Stimulated activated CD8-positive, alpha-beta memory T cell treated with anti-CD3 and anti-CD28 coated beads, Interleukin-4, amount 100 ng/mL, for 1 hour (primary cell): ENCODE data around the gene CCT2.
"Not testable (repeated sequence)": the region's sequence is repeated elsewhere in the genome, so short reads cannot be mapped to it uniquely, and the experiment has no call there.

Experiments used
- DNase-seq, 2 donors: peaks; one replicate each; pipeline ENCODE4 v3.0.0-alpha.2; 2020; ENCODE audit warnings: low read depth in 2 of 2, low spot score in 1 of 2

The CCT2 gene

DNA sequence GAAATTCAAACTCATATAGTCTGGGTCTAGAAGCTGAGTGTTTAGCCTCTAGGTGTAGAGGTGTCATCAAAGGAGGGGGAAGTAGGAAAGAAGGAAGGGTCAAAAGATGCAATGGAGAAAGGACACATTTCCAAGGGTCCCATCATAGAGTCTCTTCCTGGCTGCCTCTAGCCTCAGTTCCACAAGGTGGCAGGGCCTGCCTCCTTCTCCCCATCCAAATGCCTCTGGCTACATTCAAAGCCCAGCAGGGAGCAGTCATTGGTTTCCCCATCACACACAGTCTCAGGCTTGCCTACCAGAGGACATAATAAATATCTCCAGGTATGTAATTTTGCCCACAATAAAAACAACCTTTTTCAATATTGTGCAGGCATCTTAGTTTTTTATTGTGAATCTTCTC lies 2.1 kb upstream of the CCT2 start:
- DNase-seq: no peak

DNA sequence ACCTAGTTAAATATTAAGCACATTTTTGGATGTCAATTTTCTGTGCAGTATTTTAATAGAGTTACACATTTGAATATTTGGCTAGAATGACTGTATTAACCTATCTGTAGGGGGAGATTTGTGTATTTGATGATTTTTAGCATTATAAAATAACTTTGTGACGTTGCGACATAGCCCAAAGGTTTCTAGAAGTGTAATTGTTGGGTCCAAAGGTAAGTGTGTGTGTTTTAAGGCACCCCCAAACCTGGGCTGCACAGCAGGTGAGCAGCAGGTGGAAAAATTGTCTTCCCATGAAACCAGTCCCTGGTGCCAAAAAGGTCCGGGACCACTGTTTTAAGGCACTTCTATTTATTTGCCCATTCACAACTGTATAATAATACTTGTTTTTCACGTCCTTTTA lies 3.3 kb downstream of the CCT2 start:
- no peak for DNase-seq

DNA sequence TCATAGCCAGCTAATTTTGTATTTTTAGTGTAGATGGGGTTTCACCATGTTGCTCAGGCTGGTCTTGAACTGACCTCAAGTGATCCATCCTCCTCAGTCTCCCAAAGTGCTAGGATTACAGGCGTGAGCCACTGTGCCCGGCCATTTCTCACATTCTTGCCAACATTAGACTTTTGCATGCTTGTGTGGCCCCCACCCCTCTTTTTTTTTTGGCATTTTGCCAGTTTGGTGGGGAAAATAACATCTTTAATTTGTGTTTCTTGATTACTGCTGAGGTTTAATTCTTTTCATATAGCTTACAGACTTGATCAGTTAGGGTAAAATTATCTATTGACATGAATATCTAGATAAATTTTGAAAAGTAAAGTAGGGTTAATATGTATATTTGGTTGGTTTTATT lies 3.8 kb downstream of the CCT2 start:
- no peak for DNase-seq

DNA sequence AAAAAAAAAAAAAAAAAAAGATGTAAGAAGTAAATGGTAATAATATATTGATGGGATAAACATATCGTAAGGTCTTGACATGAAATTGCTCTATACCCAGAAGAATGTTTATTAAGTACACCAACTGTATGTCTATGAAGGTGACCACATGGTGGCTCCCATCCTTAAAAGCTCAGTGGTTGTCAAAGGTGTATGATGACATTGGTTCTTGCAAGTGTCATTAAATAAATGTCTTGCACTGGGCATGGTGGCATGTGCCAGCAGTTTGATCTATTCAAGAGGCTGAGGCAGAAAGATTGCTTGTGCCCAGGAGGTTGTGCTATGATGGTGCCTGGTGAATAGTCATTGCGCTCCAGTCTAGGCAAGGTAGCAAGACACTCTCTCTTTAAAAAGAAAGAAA lies 10.4 kb downstream of the CCT2 start:
- no peak for DNase-seq

DNA sequence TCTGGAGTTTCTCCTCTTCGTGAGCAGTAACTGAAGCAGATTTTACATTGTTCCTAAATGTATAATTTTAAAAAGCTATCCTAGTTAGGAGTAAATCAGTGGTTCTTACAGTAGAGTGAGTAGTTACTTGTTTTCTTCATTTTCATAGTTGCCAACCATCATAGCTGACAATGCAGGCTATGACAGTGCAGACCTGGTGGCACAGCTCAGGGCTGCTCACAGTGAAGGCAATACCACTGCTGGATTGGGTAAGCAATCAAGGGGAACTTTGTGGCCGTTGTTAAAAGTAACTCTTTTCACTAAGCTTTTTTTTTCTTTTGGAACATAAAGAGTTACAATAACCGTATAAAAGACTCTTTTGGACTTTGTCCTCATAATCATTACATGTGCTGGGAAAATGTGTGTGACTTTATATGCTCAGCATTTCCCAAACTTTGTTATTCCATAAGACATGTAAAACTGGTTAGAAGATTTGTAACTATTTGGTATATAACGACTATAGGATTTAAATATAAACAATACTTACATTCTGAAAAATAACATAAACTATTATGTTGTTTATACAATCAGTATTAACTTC lies 13.0 kb downstream of the CCT2 start:
- no peak for DNase-seq

DNA sequence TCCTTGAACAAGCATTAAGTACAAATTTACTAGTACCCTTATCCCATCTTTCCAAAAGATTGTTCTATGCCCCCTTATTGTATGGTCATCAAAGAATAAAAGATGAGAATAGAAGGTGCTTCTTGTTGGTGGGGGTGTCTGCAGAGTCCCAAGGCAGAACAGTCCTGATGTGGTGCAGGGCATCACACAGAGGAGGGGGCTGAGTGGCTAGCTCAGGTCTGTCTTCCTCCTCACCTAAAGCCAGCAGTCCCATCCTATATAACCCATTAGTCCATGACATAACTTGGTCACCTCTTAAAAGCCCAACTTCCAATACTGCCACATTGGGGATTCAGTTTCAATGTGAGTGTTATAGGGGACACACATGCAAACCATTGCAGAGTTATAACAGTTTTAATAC lies 15.5 kb downstream of the CCT2 start:
- DNase-seq: no peak

DNA sequence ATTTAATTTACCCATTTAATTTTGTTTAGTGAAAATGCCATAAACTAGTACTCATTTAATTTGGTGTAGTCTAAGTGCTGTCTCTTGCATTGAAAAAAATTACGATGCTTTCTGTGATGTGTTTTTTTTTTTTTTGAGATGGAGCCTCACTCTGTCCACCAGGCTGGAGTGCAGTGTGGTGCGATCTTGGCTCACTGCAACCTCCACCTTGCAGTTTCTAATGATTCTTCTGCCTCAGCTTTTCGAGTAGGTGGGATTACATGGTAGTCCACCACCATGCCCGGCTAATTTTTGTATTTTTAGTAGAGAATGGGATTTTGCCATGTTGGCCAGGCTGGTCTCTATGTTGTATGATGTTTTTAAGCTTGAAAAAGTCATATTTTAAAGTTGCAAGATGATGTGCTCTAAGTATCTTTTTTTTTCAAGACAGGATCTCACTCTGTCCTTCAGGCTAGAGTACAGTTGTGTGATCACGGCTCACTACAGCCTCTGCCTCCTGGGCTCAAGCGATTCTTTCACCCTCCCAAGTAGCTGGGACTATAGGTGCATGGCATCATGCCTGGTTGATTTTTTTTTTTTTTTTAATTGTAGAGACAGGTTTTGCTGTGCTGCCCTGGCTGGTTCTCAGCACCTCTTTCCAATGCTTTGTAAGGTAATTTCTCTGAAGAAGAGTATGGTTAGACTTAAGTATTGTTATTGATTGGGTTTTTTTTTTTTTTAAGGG lies 16.9 kb downstream of the CCT2 start:
- DNase-seq: no peak

DNA sequence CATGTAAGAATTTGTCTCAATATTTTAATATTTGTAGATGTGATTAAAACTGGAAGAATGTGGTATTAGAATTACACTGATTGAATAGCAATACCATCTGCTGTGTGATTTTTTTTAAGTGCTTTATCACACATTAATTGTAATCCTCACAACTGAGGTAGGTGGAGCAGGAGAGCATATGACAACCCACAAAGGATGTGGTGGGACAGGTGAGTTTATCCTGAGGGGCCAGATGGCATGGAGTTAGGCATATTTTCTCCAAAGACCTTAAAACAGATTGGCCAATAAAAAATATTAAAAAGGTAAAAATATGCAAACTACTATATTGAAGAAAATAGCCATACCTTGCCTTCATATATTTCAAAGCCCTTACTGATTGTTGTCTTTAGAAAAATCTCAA lies 17.7 kb downstream of the CCT2 start:
- no peak for DNase-seq

DNA sequence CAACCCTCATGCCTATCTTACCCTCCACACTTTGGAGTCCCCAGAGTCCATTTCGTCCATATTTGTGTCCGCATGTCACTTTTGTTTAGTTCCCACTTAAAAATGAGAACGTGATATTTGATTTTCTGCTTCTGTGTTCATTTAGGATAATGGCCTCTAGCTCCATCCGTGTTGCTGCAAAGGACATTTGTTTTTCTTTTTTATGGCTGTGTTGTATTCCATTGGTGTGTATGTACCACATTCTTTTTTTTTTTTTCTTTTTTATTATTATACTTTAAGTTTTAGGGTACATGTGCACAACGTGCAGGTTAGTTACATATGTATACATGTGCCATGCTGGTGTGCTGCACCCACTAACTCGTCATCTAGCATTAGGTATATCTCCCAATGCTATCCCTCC lies 18.3 kb downstream of the CCT2 start:
- DNase-seq: not testable (repeated sequence)

DNA sequence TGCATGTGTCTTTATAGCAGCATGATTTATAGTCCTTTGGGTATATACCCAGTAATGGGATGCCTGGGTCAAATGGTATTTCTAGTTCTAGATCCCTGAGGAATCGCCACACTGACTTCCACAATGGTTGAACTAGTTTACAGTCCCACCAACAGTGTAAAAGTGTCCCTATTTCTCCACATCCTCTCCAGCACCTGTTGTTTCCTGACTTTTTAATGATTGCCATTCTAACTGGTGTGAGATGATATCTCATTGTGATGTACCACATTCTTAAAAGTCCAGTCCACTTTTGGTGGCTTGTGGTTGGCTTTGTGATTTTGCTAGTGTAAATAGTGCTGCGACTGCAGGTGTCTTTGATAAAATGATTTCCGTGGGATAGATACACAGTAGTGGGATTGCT lies 19.0 kb downstream of the CCT2 start:
- not testable (repeated sequence) for DNase-seq

DNA sequence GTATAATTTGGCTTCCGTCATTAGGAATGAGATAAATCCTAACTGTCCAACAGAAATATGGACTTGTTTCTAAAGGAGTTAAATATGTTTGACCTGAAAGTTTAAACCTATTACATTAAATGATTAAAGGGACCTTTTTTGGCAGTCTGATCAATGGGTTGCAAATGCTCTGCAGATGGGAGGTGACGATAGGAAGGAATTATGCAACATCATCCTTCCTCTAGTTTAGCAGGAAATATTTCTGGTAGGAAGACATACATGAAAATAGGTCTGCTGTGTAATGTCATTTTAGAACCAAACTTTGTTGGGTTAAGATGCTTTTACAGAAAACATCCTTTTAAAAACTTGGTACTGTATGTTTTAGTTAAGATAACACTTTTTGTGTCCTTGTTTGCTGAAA lies 22.9 kb downstream of the CCT2 start:
- no peak for DNase-seq

DNA sequence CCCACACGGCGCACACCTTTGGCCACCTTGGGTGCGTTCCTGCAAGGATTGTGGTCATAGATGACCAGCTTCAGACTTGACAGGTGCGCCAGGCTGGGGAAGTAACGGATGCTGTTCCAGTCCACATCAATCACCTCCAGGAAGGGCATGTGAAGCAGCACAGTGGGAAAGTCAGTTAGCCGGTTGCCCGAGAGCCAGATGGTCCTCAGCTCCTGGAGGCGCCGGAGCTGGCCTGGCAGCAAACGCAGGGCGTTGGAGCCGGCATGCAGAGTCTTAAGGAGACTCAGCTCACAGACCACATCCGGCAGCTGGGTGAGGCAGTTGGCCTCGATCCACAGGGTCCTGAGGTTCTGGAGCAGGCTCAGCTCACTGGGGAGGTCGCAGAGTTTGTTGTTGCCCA lies 24.9 kb downstream of the CCT2 start:
- no peak for DNase-seq

DNA sequence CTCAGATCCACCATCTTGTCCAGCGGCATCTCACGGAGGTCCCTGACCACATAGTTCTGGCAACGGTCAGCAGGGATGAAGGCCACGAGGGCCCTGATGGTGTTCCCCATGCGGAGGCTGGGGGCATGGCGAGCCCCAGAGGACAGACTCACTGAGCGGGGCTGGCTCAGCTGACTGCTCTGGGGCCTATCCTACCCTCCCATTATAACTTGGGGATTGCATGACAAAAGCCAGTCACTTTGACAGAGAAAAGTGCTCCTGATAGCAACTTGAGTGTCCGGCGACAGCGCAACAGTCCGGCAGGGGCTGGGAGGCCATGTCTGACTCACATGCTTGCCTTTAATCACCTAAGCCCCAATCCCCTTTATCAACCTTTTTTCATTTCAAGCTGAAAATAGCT lies 25.5 kb downstream of the CCT2 start, which contains the start of gene LRRC10:
Gene LRRC10, minus strand, starts transcription at position 179 of the 400 bp plus-strand sequence. Its CDS starts 69 bp downstream, at position 110.
- DNase-seq: no peak

DNA sequence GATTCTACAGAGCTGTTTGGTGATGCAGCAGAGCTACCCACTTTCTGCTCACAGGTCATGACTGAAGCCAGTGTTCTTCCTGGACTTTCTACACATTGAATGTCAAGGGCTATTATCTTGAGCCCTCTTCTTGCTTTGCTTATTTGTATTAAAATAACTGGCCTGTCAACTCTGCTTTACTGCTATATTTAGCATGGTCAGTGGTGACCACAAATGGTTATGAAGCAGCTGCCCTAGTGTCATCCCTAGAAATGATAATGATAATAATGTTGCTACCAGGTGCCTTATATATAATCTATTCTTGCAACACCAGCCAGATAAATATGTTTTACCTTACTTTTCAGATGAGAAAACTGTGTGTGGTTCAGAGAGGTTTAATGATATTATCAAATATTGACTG lies 28.1 kb downstream of the CCT2 start:
- DNase-seq: no peak

DNA sequence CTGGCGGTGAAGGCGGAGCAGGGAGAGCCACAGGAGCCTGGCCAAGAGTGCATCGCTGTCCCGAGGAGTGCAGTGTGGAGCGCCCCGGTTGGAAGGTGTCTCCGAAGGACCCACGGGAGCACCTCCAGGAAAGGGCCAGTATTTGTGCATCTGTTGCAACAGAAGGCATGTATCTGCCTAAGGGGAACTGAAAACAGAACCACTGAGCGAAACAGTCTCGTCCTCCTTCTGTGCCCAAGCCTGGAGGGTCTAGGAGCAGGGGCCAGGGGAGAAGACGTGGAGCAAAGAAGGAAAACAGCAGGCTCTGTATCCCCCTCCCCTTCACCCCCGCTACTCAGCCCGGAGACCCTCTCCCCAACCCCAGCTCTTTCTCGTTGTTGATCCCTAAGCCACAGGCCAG lies 30.8 kb downstream of the CCT2 start:
- no peak for DNase-seq

DNA sequence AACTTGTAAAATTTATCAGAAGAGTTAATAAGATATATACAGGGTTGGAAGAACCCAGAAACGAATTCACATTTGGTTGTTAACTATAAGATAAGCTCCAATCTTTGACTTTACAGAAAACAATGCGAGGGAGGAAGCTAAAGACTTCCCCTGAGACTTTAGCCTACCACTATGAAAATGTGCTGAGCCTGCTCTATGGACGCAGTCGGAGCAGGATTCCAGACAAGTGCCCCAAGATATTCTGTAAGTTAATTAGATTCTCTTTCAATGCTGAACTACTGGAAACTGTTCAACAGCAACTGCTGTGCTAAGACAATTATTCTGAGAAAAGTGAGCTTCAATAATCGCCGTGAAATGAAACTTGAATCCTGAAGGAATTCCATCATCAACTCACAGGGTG lies 33.8 kb downstream of the CCT2 start:
- no peak for DNase-seq

DNA sequence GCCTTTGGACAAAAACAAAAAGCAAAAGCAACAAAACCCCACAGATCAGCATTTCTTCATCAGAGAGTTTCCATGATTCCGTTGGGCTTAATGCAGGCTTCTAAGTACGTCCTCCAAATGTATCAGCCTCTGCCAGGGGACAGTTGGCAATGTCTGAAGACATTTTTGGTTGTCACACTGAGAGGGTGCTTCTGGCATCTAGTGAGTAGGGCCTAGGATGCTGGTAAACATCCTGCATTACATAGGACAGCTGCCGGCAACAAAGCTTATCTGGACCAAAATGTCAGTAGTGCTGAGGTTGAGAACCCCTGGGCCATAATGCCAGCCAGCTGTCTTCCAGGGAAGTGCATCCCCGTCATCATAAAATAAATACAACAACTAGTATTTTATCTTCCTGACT lies 34.8 kb downstream of the CCT2 start:
- no peak for DNase-seq

DNA sequence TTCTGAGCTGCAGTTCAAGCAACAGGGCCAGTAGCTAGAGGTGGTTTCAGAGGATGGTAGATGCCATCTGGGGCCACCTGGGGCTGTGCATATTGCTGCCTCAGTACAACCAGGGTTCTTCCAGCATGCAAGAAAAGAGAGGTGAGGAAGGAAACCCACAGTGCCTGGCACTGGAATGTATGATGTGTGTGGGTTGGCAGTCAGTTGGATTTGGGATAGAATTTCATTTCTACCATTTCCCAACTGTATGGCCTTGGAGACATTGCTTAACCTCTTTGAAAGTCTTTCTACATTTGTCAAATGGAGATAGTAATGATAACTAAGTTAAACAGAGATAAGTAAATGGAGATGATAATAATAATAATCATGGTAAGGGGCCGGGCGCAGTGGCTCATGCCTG lies 35.7 kb downstream of the CCT2 start:
- no peak for DNase-seq

DNA sequence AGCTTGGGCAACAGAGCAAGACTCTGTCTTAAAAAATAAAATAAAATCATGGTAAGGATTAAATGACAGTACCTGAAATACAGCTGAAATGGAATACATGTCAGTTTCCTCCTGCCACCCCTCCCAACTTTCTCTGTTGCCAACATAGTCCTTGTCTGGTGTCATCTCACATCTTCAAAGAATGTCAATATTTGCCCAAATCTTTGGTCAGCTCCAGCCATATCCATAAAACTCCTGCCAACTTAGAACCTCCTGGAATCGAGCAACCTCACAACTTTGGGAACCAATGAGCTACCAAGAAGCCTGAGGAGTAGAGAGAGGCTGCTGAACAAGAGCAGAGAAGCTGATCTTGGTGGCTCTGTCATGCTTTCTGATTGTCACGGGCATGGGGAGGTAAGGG lies 36.3 kb downstream of the CCT2 start:
- DNase-seq: no peak

DNA sequence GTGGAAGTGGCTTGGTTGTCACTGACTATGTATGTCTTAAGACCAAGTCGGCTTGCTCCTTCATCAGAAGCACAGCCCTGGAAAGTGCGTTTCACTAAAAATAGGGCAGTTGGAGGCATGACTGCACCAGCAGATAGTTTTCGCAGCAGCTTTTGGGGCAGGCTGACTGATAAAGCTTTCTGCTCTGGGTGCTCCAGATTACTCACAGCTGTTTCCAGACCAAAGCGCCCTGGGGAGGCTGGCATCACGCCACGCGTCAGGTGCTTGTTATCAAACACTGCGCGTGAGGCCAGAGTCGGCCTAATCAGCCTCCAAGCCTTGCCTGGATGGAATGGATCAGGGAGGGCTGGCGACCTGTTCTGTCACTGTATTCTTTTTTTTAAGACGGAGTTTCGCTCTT lies 38.7 kb downstream of the CCT2 start:
- DNase-seq: no peak

DNA sequence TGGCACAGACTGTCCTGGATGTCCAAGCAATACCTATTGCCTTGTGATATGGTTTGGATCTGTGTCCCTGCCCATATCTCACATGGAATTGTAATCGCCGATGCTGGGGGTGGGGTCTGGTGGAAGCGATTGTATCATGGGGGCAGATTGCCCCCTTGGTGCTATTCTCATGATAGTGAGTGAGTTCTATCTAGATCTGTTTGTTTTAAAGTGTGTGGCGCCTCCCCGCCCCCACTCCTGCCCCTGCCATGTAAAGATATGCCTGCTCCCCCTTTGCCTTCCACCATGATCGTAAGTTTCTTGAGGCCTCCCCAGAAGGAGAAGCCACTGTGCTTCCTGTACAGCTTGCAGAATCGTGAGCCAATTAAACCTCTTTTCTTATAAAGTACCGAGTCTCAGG lies 42.2 kb downstream of the CCT2 start:
- DNase-seq: no peak

DNA sequence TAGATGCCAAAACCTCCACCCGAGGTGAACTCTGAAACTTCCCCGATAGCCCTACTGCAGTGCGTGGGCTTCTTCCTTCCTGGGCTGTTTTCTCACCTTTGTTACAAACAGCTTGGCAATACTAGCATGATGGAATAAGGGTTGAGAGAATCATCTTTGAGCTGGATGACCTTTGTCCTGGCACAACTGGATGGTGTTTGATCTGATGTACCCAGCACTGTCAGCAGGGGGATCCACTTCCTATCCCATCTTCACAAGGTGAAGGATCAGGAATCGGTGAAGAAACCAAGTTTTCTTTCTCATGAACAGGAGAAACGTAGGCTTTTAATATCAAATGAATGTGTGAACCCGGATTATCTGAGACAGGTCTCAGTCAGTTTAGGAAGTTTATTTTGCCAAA lies 44.9 kb downstream of the CCT2 start:
- DNase-seq: no peak

DNA sequence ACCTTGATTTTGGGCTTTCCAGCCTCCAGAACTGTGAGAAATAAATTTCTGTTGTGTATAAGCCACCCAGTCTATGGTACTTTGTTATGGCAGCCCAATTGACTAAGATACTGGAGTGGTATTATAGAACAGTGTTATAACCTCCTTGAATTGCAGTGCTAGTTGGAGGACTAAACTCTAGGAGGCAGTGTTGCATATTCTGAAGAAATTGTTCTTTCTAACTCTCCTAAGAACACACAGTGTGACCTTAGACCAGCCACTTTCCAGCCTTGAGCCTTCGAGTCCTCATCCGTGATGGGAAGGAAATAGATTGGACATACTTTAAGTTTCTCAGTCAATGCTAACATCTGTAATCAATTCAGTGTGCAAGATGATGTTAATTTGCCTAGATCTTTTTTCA lies 47.8 kb downstream of the CCT2 start:
- no peak for DNase-seq
